Lung (tissue), 12 donors: ENCODE measurements around the gene MYO3B. TPM values are rescaled to one million over a fixed set of nuclear protein-coding genes. Genes with fewer than 3 reads are reported as not detected.

Experiments
- ATAC-seq: fragments of 200-7000 bp; cut with Tn5 transposase; one replicate; pipeline ENCODE4 v1.9.1; 2020; ENCODE audit warnings: moderate number of reproducible peaks; ENCODE audit not compliant: insufficient read depth, low FRiP score
- DNase-seq, 3 donors: peaks; one replicate each; pipeline ENCODE4 v3.0.0-alpha.2; 2013 to 2017
- H3K27ac ChIP-seq, 2 donors: one replicate each; pipeline ENCODE4 v1.5.1; 2013; ENCODE audit warnings: mild to moderate bottlenecking in 2 of 2, moderate library complexity in 2 of 2, control low read depth in 1 of 2, inconsistent platforms in 1 of 2, low read depth in 1 of 2, low read length in 1 of 2
- H3K27me3 ChIP-seq, 3 donors: one replicate each; pipeline ENCODE4 v1.5.1; 2013; ENCODE audit warnings: low read length in 2 of 3; ENCODE audit not compliant: control insufficient read depth in 3 of 3, insufficient read depth in 3 of 3
- H3K36me3 ChIP-seq, 4 donors: one replicate each; pipeline ENCODE4 v1.5.1; 2013; ENCODE audit warnings: low read length in 4 of 4, mild to moderate bottlenecking in 1 of 4, moderate library complexity in 1 of 4; ENCODE audit not compliant: control insufficient read depth in 4 of 4, insufficient read depth in 4 of 4
- H3K4me1 ChIP-seq, 5 donors: one replicate each; pipeline ENCODE4 v1.5.1; 2013; ENCODE audit warnings: low read length in 5 of 5, mild to moderate bottlenecking in 2 of 5, moderate library complexity in 1 of 5; ENCODE audit not compliant: control insufficient read depth in 5 of 5, insufficient read depth in 5 of 5
- H3K4me3 ChIP-seq: one replicate; pipeline ENCODE4 v1.5.1; 2013; ENCODE audit warnings: mild to moderate bottlenecking, control low read depth, moderate library complexity
- H3K9ac ChIP-seq, 2 donors: one replicate each; pipeline ENCODE4 v1.5.1; 2013; ENCODE audit warnings: low read length in 2 of 2, control low read depth in 1 of 2; ENCODE audit not compliant: insufficient read depth in 1 of 2
- H3K9me3 ChIP-seq, 4 donors: one replicate each; pipeline ENCODE4 v1.5.1; 2013; ENCODE audit warnings: low read length in 3 of 4, mild to moderate bottlenecking in 1 of 4, moderate library complexity in 1 of 4; ENCODE audit not compliant: control insufficient read depth in 4 of 4, insufficient read depth in 3 of 4
- WGBS, 2 donors: extraction: QIAGEN DNeasy Blood & Tissue Kit; methylation state at CpG; one replicate each; pipeline ENCODE4 v1.1.7; 2013; 5-methylcytosine and 5-hydroxymethylcytosine counted together
- polyA plus RNA-seq, 2 donors: library from polyadenylated mRNA; stranded (reverse); fragments of 200-250 nt; gene quantifications; one replicate each; pipeline ENCODE4 v1.2.1, GENCODE V29; 2013
- total RNA-seq, 2 donors: library from RNA; depleted of rRNA in 1 of 2; stranded (reverse); fragments of >200 nt in 1 of 2; gene quantifications; one replicate each; pipeline ENCODE4 v1.2.1, GENCODE V29; 2014 to 2021
- TF ChIP-seq, protein P1 (sequence below): IDR thresholded peaks from 2 replicates; pipeline ENCODE4 v1.5.1; 2012; ENCODE audit warnings: mild to moderate bottlenecking; ENCODE audit errors: control extremely low read depth, extremely low read depth
- donor health status: control.
- donor health status: control.
- donor health status: Bipolar disorder and iron deficiency.
- donor health status: healthy.
- donor health status: DM: yes; HTN: yes; CAD: no.

MYO3B gene
- total and polyA plus RNA-seq, 4 donors = 0.03 to 0.82 (median 0.05) TPM; not detected in 1

GRCh38 chr2:170411660-170412059 is 233.7 kb downstream of the MYO3B start:
- no peak overlapping the region for H3K9ac ChIP-seq

DNA sequence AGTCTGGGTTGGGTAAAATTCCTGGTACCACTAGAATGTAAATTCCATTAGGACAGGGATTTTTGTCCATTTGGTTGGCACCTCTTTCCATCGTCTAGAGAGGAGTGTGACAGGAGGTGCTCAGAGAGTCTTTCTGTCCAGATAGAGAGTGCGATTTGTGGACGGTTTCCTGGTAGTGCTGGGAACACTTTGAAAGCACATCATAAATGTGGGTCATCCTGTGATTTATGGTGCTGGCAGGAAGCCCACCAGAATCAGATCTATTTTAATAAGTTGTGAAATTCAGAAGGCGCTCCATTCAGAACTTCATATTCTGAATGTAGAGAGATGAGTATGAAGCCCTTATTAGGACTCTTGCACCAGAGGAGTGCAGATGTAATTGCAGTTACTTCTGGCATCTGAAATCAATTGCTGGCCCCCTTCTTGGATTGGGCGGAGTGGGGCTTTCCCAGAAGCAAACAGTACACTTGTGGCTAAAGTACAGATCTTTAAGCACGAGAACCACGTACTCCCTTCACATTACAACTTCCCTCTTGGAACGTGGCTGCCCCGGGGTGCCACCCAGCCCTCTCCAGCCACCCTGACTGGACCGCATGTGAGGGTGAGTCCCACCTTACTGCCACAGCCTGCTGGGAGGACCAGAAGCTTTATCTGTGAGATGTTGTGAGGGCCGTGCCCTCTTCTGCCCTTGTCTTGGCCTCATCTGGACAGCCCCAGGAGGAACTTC is 243.2 kb downstream of the MYO3B start:
- Histone ChIP-seq H3K4me3 (no peak overlapping the region), H3K27ac (no peak overlapping the region), H3K36me3 (no peaks in the 10 kb centered on the region), H3K4me1 (peaks cover 0 to 2% (median 0%) of the 10 kb centered on the region in 5 donors), H3K9me3 (peaks cover 0 to 2% (median 0%) of the 10 kb centered on the region in 4 donors), H3K27me3 (peaks cover 0 to 3% (median 0%) of the 10 kb centered on the region in 3 donors), H3K9ac (no peak overlapping the region)
- no peak for ATAC-seq
- WGBS, 2 donors = 48 to 67% methylated on average over 11 of the region's 11 CpGs
- TF ChIP-seq, protein P1, sequence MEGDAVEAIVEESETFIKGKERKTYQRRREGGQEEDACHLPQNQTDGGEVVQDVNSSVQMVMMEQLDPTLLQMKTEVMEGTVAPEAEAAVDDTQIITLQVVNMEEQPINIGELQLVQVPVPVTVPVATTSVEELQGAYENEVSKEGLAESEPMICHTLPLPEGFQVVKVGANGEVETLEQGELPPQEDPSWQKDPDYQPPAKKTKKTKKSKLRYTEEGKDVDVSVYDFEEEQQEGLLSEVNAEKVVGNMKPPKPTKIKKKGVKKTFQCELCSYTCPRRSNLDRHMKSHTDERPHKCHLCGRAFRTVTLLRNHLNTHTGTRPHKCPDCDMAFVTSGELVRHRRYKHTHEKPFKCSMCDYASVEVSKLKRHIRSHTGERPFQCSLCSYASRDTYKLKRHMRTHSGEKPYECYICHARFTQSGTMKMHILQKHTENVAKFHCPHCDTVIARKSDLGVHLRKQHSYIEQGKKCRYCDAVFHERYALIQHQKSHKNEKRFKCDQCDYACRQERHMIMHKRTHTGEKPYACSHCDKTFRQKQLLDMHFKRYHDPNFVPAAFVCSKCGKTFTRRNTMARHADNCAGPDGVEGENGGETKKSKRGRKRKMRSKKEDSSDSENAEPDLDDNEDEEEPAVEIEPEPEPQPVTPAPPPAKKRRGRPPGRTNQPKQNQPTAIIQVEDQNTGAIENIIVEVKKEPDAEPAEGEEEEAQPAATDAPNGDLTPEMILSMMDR = no peak
- peak in 1 of 3 donors; percentile 3 for DNase-seq

More at GRCh38 chr2:170411660-170412059, 233.7 kb downstream of the MYO3B start:
- no peaks in the 10 kb centered on the region for H3K4me1 ChIP-seq
- no peak overlapping the region for H3K4me3 ChIP-seq
- DNase-seq (no peak), ATAC-seq (no peak)
- no peaks in the 10 kb centered on the region for H3K9me3 ChIP-seq
- no peak overlapping the region for H3K27ac ChIP-seq
- no peaks in the 10 kb centered on the region for H3K36me3 ChIP-seq
- TF ChIP-seq, protein P1 = no peak
- H3K27me3 ChIP-seq = peaks cover 0 to 4% (median 0%) of the 10 kb centered on the region in 3 donors

DNA sequence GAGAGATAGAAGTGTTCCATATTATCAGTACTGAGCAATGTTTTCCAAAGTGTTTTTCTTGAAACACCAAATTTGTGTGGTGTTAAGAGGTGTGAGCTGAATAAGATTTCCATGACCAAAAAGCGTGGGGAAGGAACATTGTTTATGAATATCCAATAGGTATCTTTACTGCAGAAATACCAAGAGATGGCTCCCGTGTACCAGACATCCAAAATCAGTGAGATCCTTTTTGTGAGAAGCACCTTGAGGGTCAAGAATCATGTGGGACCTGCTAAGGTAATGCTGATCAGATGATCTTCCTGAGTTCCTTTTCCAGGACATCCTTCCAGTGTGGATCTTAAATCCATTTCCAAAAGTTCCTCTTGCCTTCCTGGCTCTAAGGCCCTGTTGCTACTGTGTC is 246.0 kb downstream of the MYO3B start:
- H3K9me3 ChIP-seq = no peaks in the 10 kb centered on the region
- DNase-seq (no peak), ATAC-seq (no peak)
- TF ChIP-seq, protein P1 = no peak
- H3K9ac ChIP-seq = no peak overlapping the region
- H3K4me3 ChIP-seq = no peak overlapping the region
- H3K36me3 ChIP-seq = no peaks in the 10 kb centered on the region
- peaks cover 0 to 3% (median 0%) of the 10 kb centered on the region in 3 donors for H3K27me3 ChIP-seq
- 91 to 92% methylated on average over 2 of the region's 2 CpGs for WGBS, 2 donors
- H3K4me1 ChIP-seq = peaks cover 0 to under 1% (median 0%) of the 10 kb centered on the region in 5 donors
- H3K27ac ChIP-seq = no peak overlapping the region
